GM19468 (cell line): ENCODE data around the gene RGS7BP.

Experiments used
- ATAC-seq: cut with Tn5 transposase; IDR thresholded peaks from one replicate; pipeline ENCODE4 v1.9.1; 2021; ENCODE audit warnings: mild to moderate bottlenecking, moderate library complexity, moderate number of reproducible peaks; ENCODE audit not compliant: unreplicated experiment; ENCODE audit errors: extremely low read depth

The RGS7BP gene

GRCh38 chr5:64505769-64506566 lies at the start of gene RGS7BP:
Gene RGS7BP (plus strand): TSS chr5:64506015. CDS start chr5:64506625, 610 bp downstream.
- no peak for ATAC-seq

GRCh38 chr5:64457846-64458245 lies 48.0 kb upstream of the RGS7BP start:
- no peak for ATAC-seq

GRCh38 chr5:64458948-64459347 lies 46.9 kb upstream of the RGS7BP start:
- ATAC-seq = no peak

GRCh38 chr5:64462391-64462790 lies 43.4 kb upstream of the RGS7BP start:
- no peak for ATAC-seq

- no peak for ATAC-seq
Observed at GRCh38 chr5:64486163-64486562, 19.7 kb upstream of the RGS7BP start.

- no peak for ATAC-seq
Observed at GRCh38 chr5:64487283-64487682, 18.5 kb upstream of the RGS7BP start.

GRCh38 chr5:64489857-64490256 lies 16.0 kb upstream of the RGS7BP start:
- ATAC-seq = no peak

- ATAC-seq = no peak
Observed at GRCh38 chr5:64497386-64497785, 8.4 kb upstream of the RGS7BP start.

GRCh38 chr5:64502196-64502595 lies 3.6 kb upstream of the RGS7BP start:
- ATAC-seq = no peak

- no peak for ATAC-seq
Observed at GRCh38 chr5:64506567-64507263, 900 bp downstream of the RGS7BP start.

GRCh38 chr5:64507264-64507605 lies 1.4 kb downstream of the RGS7BP start:
- no peak for ATAC-seq

GRCh38 chr5:64509828-64510227 lies 4.0 kb downstream of the RGS7BP start:
- ATAC-seq = no peak

- no peak for ATAC-seq
Observed at GRCh38 chr5:64513492-64513891, 7.7 kb downstream of the RGS7BP start.

GRCh38 chr5:64514612-64515011 lies 8.8 kb downstream of the RGS7BP start:
- ATAC-seq = no peak

GRCh38 chr5:64516216-64516615 lies 10.4 kb downstream of the RGS7BP start:
- ATAC-seq = no peak

GRCh38 chr5:64518793-64519192 lies 13.0 kb downstream of the RGS7BP start:
- ATAC-seq = no peak

- ATAC-seq = no peak
Observed at GRCh38 chr5:64519263-64519662, 13.4 kb downstream of the RGS7BP start.

- ATAC-seq = no peak
Observed at GRCh38 chr5:64526734-64527439, 21.1 kb downstream of the RGS7BP start.

GRCh38 chr5:64530076-64530475 lies 24.3 kb downstream of the RGS7BP start:
- ATAC-seq = no peak

GRCh38 chr5:64532212-64532611 lies 26.4 kb downstream of the RGS7BP start:
- ATAC-seq = no peak

- no peak for ATAC-seq
Observed at GRCh38 chr5:64532657-64533056, 26.8 kb downstream of the RGS7BP start.
